Testis (tissue), 2 donors: ENCODE results near the gene CRK.
"Not testable (repeated sequence)": the region's sequence is repeated elsewhere in the genome, so short reads cannot be mapped to it uniquely, and the experiment has no call there.

Experiments used
- CTCF ChIP-seq, 3 experiments: fragments of 450-650 bp in 2 of 3; fragments of 200-600 bp in 1 of 3; sonication (generic) in 1 of 3; IDR thresholded peaks; one replicate each; pipeline ENCODE4 v1.5.1; 2016 to 2019; ENCODE audit warnings: antibody characterized with exemption in 3 of 3, mild to moderate bottlenecking in 2 of 3, moderate library complexity in 1 of 3
- POLR2A ChIP-seq: fragments of 450-650 bp; IDR thresholded peaks from one replicate; pipeline ENCODE4 v1.6.1; 2017; ENCODE audit warnings: antibody characterized with exemption, mild to moderate bottlenecking, moderate library complexity

GRCh38 chr17:1378476-1378860 lies 77.6 kb downstream of the CRK start:
- not testable (repeated sequence) for TF ChIP-seq CTCF (IDR thresholded peaks at IDR 0.05); POLR2A
